K562 (cell line): ENCODE data around the gene PRKAG2. TPM values are rescaled to one million over a fixed set of nuclear protein-coding genes. Genes with fewer than 3 reads are reported as not detected.

ENCODE experiments used
- ATAC-seq: fragments of 200-7000 bp; cut with Tn5 transposase; 3 replicates; pipeline ENCODE4 v1.9.1; 2020; ENCODE audit warnings: moderate library complexity
- BruUV-seq: library from RNA; stranded (reverse); fragments of 400-500 nt; replicated peaks from 2 replicates; lab custom pipeline; 2021; lab: Mats Ljungman, UMichigan
- CTCF ChIA-PET: fragments of 300-600 bp; formaldehyde crosslinking; extraction: SDS; loops from one replicate; lab custom pipeline; 2021; ENCODE audit warnings: low intra/inter-chr PET ratio; lab: Yijun Ruan, JAX
- POLR2A ChIA-PET: fragments of 300-600, 350-650 bp; sonication (Branson Sonifier 250); formaldehyde crosslinking; extraction: SDS; loops from one replicate; lab custom pipeline; 2021; ENCODE audit warnings: antibody characterized with exemption, inconsistent platforms; lab: Yijun Ruan, JAX
- DNase-seq, 4 experiments: peaks; one replicate each; pipeline versions ENCODE4 v3.0.0 to v3.0.0-alpha.2; 2011 to 2018; ENCODE audit warnings: low spot score in 3 of 4, mixed read lengths in 3 of 4; ENCODE audit errors: extremely low read depth in 1 of 4
- FAIRE-seq: peaks from 2 replicates; lab custom pipeline; 2011; peaks lifted over from hg19 to GRCh38; lab: Jason Lieb, UNC
- H2AFZ ChIP-seq: 2 replicates; pipeline ENCODE4 v1.6.0; 2011; ENCODE audit warnings: low read depth, low read length, control low read depth, inconsistent platforms
- H3K27ac ChIP-seq: fragments of 200-600 bp; 3 replicates; pipeline ENCODE4 v1.8.0; 2011; ENCODE audit warnings: low read depth, mild to moderate bottlenecking, control low read depth, inconsistent platforms, low read length, moderate library complexity, mixed read lengths; ENCODE audit errors: extremely low read depth
- H3K27me3 ChIP-seq, 2 experiments: fragments of 300-600 bp in 1 of 2; 2 replicates in 1 of 2; 3 replicates in 1 of 2; pipeline versions ENCODE4 v1.6.0 to v1.8.0; 2011; ENCODE audit warnings: inconsistent platforms in 2 of 2, low read length in 2 of 2, mild to moderate bottlenecking in 1 of 2, mixed read lengths in 1 of 2, moderate library complexity in 1 of 2; ENCODE audit not compliant: control insufficient read depth in 2 of 2, insufficient read depth in 2 of 2
- H3K36me3 ChIP-seq: fragments of 300-600 bp; 3 replicates; pipeline ENCODE4 v1.8.0; 2011; ENCODE audit warnings: mild to moderate bottlenecking, low read length, inconsistent platforms; ENCODE audit not compliant: control insufficient read depth, insufficient read depth
- H3K4me1 ChIP-seq, 2 experiments: fragments of 200-600 bp in 1 of 2; replicated peaks in 1 of 2; 2 replicates in 1 of 2; 3 replicates in 1 of 2; pipeline versions ENCODE4 v1.5.1 to v1.8.0; 2011; ENCODE audit warnings: inconsistent platforms in 2 of 2, low read length in 2 of 2, mild to moderate bottlenecking in 1 of 2, mixed read lengths in 1 of 2, moderate library complexity in 1 of 2; ENCODE audit not compliant: control insufficient read depth in 2 of 2, insufficient read depth in 2 of 2
- H3K4me2 ChIP-seq: 2 replicates; pipeline ENCODE4 v1.6.1; 2011; ENCODE audit warnings: low read length, control low read depth, inconsistent platforms, mixed read lengths; ENCODE audit not compliant: insufficient read depth
- H3K4me3 ChIP-seq: fragments of 200-600 bp; sonication (generic), shearing (Covaris generic); 2 replicates; pipeline ENCODE4 v1.5.1; 2016; ENCODE audit warnings: control low read depth, inconsistent platforms
- H3K79me2 ChIP-seq: fragments of 200-600 bp; 3 replicates; pipeline ENCODE4 v1.8.0; 2011; ENCODE audit warnings: low read length, inconsistent platforms; ENCODE audit not compliant: control insufficient read depth, insufficient read depth
- H3K9ac ChIP-seq, 2 experiments: 2 replicates each; pipeline versions ENCODE4 v1.6.0 to v1.6.1; 2011; ENCODE audit warnings: low read depth in 2 of 2, low read length in 2 of 2, control low read depth in 1 of 2, inconsistent platforms in 1 of 2, mild to moderate bottlenecking in 1 of 2, mixed read lengths in 1 of 2; ENCODE audit not compliant: insufficient read depth in 1 of 2
- H3K9me1 ChIP-seq: one replicate; pipeline ENCODE4 v1.6.0; 2011; ENCODE audit warnings: inconsistent platforms, mild to moderate bottlenecking, low read length, moderate library complexity; ENCODE audit not compliant: control insufficient read depth, insufficient read depth
- H3K9me3 ChIP-seq: replicated peaks from 2 replicates; pipeline ENCODE4 v1.5.1; 2011; ENCODE audit warnings: low read depth, low read length, inconsistent platforms; ENCODE audit not compliant: control insufficient read depth, insufficient read depth
- H4K20me1 ChIP-seq: replicated peaks from 2 replicates; pipeline ENCODE4 v1.6.1; 2011; ENCODE audit warnings: low read length, inconsistent platforms, mixed read lengths; ENCODE audit not compliant: control insufficient read depth, insufficient read depth
- BCL6 ChIP-seq: fragments of 250-450 bp; sonication (Bioruptor Pico); IDR thresholded peaks from 2 replicates; pipeline ENCODE4 v1.4.0; 2020
- BMI1 ChIP-seq: fragments of 150-350 bp; IDR thresholded peaks from 2 replicates; pipeline ENCODE4 v1.6.1; 2014; ENCODE audit warnings: low read length
- HNRNPUL1 ChIP-seq: fragments of 200-400 bp; formaldehyde crosslinking; IDR thresholded peaks from 2 replicates; pipeline ENCODE4 v1.6.1; 2017; ENCODE audit warnings: low read length
- HOXB6 ChIP-seq: fragments of 250-450 bp; sonication (Bioruptor Pico); IDR thresholded peaks from 2 replicates; pipeline ENCODE4 v1.5.1; 2022; ENCODE audit warnings: mild to moderate bottlenecking, borderline replicate concordance
- MCM2 ChIP-seq: fragments of 450-650 bp; IDR thresholded peaks from 2 replicates; pipeline ENCODE4 v1.6.1; 2017; ENCODE audit warnings: low read depth, mild to moderate bottlenecking
- MCM5 ChIP-seq: fragments of 450-650 bp; IDR thresholded peaks from 2 replicates; pipeline ENCODE4 v1.6.1; 2016; ENCODE audit warnings: low read depth
- PHF8 ChIP-seq: fragments of 200-600 bp; sonication (generic); IDR thresholded peaks from 2 replicates; pipeline ENCODE4 v1.6.1; 2012; ENCODE audit warnings: mixed run types, mild to moderate bottlenecking, inconsistent platforms, low read length, moderate library complexity, borderline replicate concordance
- TOE1 ChIP-seq, 2 experiments: fragments of 450-650 bp in 1 of 2; sonication (generic) in 1 of 2; formaldehyde crosslinking in 1 of 2; IDR thresholded peaks; 2 replicates each; pipeline versions ENCODE4 v1.7.1 to v1.8.0; 2016 to 2022; ENCODE audit warnings: borderline replicate concordance in 2 of 2, mild to moderate bottlenecking in 2 of 2, antibody characterized with exemption in 1 of 2, inconsistent platforms in 1 of 2, low read depth in 1 of 2, missing genetic modification reagents in 1 of 2, moderate library complexity in 1 of 2
- ZC3H8 ChIP-seq: fragments of 450-650 bp; IDR thresholded peaks from 2 replicates; pipeline ENCODE4 v1.6.1; 2017
- ZFP1 ChIP-seq: fragments of 450-650 bp; formaldehyde crosslinking; IDR thresholded peaks from 2 replicates; pipeline ENCODE4 v1.4.0; 2020; ENCODE audit warnings: mild to moderate bottlenecking, mixed read lengths
- ZKSCAN1 ChIP-seq: fragments of 150-350 bp; IDR thresholded peaks from 2 replicates; pipeline ENCODE4 v1.6.1; 2016; ENCODE audit warnings: low read depth, low read length
- ZNF217 ChIP-seq: sonication (generic); formaldehyde crosslinking; IDR thresholded peaks from 2 replicates; pipeline ENCODE4 v1.8.0; 2022; ENCODE audit warnings: mild to moderate bottlenecking, missing genetic modification reagents
- ZZZ3 ChIP-seq: fragments of 450-650 bp; IDR thresholded peaks from 2 replicates; pipeline ENCODE4 v1.6.1; 2016; ENCODE audit warnings: antibody characterized with exemption, mild to moderate bottlenecking, moderate library complexity
- WGBS: fragments of 100-300 bp; shearing (Covaris generic); methylation state at CpG from one replicate; pipeline ENCODE4 v1.1.6; 2016; ENCODE audit warnings: low coverage, mixed read lengths; ENCODE audit not compliant: insufficient coverage; ENCODE audit errors: missing lambda C conversion rate; 5-methylcytosine and 5-hydroxymethylcytosine counted together
- in situ Hi-C: fragments of 300-500 bp; cut with MboI; formaldehyde crosslinking; loops from 4 replicates; pipeline ENCODE4 v1.15.0; 2018; ENCODE audit warnings: inconsistent platforms, mixed read lengths
- intact Hi-C: fragments of 100-400 bp; cut with micrococcal nuclease; formaldehyde crosslinking; loops from 2 replicates; pipeline ENCODE4 v1.14.2; 2022
- polyA plus RNA-seq, 8 experiments: library from polyadenylated mRNA; depleted of rRNA in 4 of 8; stranded (reverse) in 5 of 8; unstranded in 3 of 8; fragments of >200 nt; fragmentation: Nextera tagmentation in 2 of 8; fragmentation: Illumina TruSeq in 1 of 8; extraction: Ambion mirVana in 2 of 8; extraction: Trizol in 1 of 8; gene quantifications; 2 replicates each; pipeline versions ENCODE4 v1.2.1 to v1.2.3, GENCODE V29; 2011 to 2014; ENCODE audit warnings: inconsistent platforms in 1 of 8, missing spikeins in 1 of 8
- total RNA-seq, 7 experiments: library from RNA; depleted of rRNA in 6 of 7; stranded (reverse); fragments of >200 nt in 6 of 7; fragmentation: Illumina TruSeq in 2 of 7; extraction: Trizol in 2 of 7; gene quantifications; 2 replicates each; pipeline versions ENCODE4 v1.2.1 to v1.2.3, GENCODE V29; 2011 to 2021; ENCODE audit warnings: low replicate concordance in 1 of 7
- TF ChIP-seq, protein P1 (sequence below): fragments of 250-450 bp; sonication (Bioruptor Pico); IDR thresholded peaks from 2 replicates; pipeline ENCODE4 v1.5.0; 2020; ENCODE audit warnings: mild to moderate bottlenecking
- TF ChIP-seq, protein P2 (sequence below): fragments of 250-450 bp; sonication (Bioruptor Pico); IDR thresholded peaks from 2 replicates; pipeline ENCODE4 v1.8.0; 2022; ENCODE audit warnings: moderate library complexity, mild to moderate bottlenecking, inconsistent platforms
- TF ChIP-seq, protein P3 (sequence below), 2 experiments: IDR thresholded peaks; 2 replicates each; pipeline ENCODE4 v1.6.1; 2012; ENCODE audit warnings: improper control_type of control experiment in 2 of 2, low read depth in 2 of 2, low read length in 2 of 2, borderline replicate concordance in 1 of 2
- TF ChIP-seq, protein P4 (sequence below): sonication (generic); formaldehyde crosslinking; IDR thresholded peaks from 2 replicates; pipeline ENCODE4 v1.8.0; 2022; ENCODE audit warnings: mild to moderate bottlenecking, missing genetic modification reagents

PRKAG2 gene
- total and polyA plus RNA-seq, 9 of the 15 experiments (the other 6 are each of a cell fraction or from before 2014, with no cell fraction given), result 0.99 to 5.6 (median 3.3) TPM

DNA sequence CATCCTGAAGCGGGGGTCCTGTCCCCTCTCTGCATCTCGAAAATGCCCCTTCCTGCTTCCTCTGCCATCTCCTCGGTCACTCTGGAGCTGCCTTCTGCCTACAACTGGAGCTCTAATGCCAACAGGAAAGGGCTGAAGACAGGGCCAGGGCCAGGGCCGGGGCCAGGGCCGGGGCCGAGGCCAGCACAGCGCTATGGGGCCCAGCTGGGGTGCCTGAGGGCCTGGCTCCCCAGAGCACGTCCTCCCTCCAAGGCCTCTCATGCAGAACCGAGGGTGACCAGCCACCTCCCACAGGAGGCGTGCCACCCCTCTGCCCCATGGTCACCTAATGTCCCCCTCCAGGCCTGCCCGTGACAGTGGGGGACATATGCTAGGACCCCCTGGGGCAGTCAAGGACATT, 155.7 kb downstream of the PRKAG2 start (continued):
- TF ChIP-seq, protein P1, sequence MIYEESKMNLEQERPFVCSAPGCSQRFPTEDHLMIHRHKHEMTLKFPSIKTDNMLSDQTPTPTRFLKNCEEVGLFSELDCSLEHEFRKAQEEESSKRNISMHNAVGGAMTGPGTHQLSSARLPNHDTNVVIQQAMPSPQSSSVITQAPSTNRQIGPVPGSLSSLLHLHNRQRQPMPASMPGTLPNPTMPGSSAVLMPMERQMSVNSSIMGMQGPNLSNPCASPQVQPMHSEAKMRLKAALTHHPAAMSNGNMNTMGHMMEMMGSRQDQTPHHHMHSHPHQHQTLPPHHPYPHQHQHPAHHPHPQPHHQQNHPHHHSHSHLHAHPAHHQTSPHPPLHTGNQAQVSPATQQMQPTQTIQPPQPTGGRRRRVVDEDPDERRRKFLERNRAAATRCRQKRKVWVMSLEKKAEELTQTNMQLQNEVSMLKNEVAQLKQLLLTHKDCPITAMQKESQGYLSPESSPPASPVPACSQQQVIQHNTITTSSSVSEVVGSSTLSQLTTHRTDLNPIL, result no peak
- no peak for TF ChIP-seq HNRNPUL1
- TF ChIP-seq BCL6, result no peak
- no peak for TF ChIP-seq HOXB6 (CRISPR knock-in tag)
- TF ChIP-seq TOE1 (IDR thresholded peaks at IDR 0.05; ENCODE audit: borderline replicate concordance), result no peak
- no peak for TF ChIP-seq TOE1 (CRISPR knock-in tag; IDR thresholded peaks at IDR 0.05; ENCODE audit: borderline replicate concordance, low read depth)

DNA sequence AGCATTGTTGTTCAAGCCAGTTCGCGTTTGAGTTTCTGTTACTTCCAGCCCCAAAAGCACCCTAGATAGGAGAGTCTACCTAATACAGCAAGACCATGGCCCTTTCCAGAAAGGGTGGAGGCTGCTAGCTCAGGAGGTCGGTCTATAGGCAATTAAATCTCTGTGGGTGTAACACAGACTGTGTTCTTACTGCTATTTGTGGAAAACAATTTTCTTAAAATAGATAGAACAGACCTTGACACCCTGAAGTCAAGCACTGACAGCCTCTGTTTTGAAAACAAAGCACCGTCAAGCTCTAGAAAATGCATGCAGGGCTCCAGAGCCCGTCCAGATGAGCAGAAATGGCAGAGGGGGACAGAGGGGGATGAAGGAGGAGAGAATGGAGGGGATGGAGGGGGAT, 156.6 kb downstream of the PRKAG2 start:
- Histone ChIP-seq H3K4me1 (peaks cover 0 to 9% of the 10 kb centered on the region in 2 experiments; a peak in 1 of 5 replicates), H3K36me3 (no peaks in the 10 kb centered on the region), H3K79me2 (no peaks in the 10 kb centered on the region), H3K4me3 (no peak overlapping the region), H3K27ac (no peak overlapping the region), H3K9ac (no peak overlapping the region), H4K20me1 (peaks cover 5% of the 10 kb centered on the region; the same call in 1 of the 2 replicates), H3K27me3 (peaks cover 70 to 93% of the 10 kb centered on the region in 2 experiments), H3K4me2 (no peak overlapping the region), H3K9me1 (peaks cover 3% of the 10 kb centered on the region), H2AFZ (no peak overlapping the region), H3K9me3 (no peaks in the 10 kb centered on the region)
- TF ChIP-seq BMI1 (no peak), MCM2 (no peak), ZZZ3 (no peak), ZKSCAN1 (no peak), PHF8 (no peak), ZFP1 (CRISPR knock-in tag) (no peak), ZC3H8 (no peak), ZNF217 (no peak), MCM5 (no peak)
- TF ChIP-seq, protein P2, sequence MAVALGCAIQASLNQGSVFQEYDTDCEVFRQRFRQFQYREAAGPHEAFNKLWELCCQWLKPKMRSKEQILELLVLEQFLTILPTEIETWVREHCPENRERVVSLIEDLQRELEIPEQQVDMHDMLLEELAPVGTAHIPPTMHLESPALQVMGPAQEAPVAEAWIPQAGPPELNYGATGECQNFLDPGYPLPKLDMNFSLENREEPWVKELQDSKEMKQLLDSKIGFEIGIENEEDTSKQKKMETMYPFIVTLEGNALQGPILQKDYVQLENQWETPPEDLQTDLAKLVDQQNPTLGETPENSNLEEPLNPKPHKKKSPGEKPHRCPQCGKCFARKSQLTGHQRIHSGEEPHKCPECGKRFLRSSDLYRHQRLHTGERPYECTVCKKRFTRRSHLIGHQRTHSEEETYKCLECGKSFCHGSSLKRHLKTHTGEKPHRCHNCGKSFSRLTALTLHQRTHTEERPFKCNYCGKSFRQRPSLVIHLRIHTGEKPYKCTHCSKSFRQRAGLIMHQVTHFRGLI, result no peak
- TF ChIP-seq, protein P3, sequence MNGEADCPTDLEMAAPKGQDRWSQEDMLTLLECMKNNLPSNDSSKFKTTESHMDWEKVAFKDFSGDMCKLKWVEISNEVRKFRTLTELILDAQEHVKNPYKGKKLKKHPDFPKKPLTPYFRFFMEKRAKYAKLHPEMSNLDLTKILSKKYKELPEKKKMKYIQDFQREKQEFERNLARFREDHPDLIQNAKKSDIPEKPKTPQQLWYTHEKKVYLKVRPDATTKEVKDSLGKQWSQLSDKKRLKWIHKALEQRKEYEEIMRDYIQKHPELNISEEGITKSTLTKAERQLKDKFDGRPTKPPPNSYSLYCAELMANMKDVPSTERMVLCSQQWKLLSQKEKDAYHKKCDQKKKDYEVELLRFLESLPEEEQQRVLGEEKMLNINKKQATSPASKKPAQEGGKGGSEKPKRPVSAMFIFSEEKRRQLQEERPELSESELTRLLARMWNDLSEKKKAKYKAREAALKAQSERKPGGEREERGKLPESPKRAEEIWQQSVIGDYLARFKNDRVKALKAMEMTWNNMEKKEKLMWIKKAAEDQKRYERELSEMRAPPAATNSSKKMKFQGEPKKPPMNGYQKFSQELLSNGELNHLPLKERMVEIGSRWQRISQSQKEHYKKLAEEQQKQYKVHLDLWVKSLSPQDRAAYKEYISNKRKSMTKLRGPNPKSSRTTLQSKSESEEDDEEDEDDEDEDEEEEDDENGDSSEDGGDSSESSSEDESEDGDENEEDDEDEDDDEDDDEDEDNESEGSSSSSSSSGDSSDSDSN (IDR thresholded peaks at IDR 0.05; ENCODE audit: borderline replicate concordance in 1 of 2, low read depth in 2 of 2, low read length in 2 of 2), result no peak
- TF ChIP-seq, protein P4, sequence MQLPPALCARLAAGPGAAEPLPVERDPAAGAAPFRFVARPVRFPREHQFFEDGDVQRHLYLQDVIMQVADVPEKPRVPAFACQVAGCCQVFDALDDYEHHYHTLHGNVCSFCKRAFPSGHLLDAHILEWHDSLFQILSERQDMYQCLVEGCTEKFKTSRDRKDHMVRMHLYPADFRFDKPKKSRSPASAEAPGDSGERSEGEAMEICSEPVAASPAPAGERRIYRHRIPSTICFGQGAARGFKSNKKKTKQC, result no peak
- intact Hi-C loops, result no loop called here
- in situ Hi-C loops, result no loop called here
- FAIRE-seq (no peak), DNase-seq (no peak), ATAC-seq (no peak)
- BruUV-seq, result no TSS peak
- CTCF ChIA-PET, result no interaction called here
- POLR2A ChIA-PET, result no interaction called here
- 0% methylated on average over 5 of the region's 5 CpGs for WGBS
